SK-N-SH treated with all-trans-retinoic acid at 6 μM for 48 hours (cell line): Measurements from ENCODE around the gene CTXN3.

Experiments
- ATAC-seq: fragments of 200-7000 bp; cut with Tn5 transposase; 3 replicates; pipeline ENCODE4 v1.9.1; 2020; ENCODE audit warnings: mild to moderate bottlenecking, moderate library complexity
- BACH2 ChIP-seq: fragments of 250-450 bp; sonication (Bioruptor Pico); IDR thresholded peaks from 2 replicates; pipeline ENCODE4 v1.9.0; 2021; ENCODE audit warnings: mild to moderate bottlenecking, borderline replicate concordance
- CSDC2 ChIP-seq: fragments of 250-450 bp; sonication (Bioruptor Pico); IDR thresholded peaks from 2 replicates; pipeline ENCODE4 v1.5.0; 2020; ENCODE audit warnings: mild to moderate bottlenecking, moderate library complexity
- GLIS3 ChIP-seq: fragments of 250-450 bp; sonication (Bioruptor Pico); IDR thresholded peaks from 2 replicates; pipeline ENCODE4 v1.5.0; 2020; ENCODE audit warnings: mild to moderate bottlenecking, moderate library complexity
- OSR1 ChIP-seq: fragments of 250-450 bp; sonication (Bioruptor Pico); IDR thresholded peaks from 2 replicates; pipeline ENCODE4 v1.8.0; 2022; ENCODE audit warnings: moderate library complexity, mild to moderate bottlenecking, inconsistent platforms
- PATZ1 ChIP-seq: fragments of 250-450 bp; sonication (Bioruptor Pico); IDR thresholded peaks from 2 replicates; pipeline ENCODE4 v1.8.0; 2020; ENCODE audit warnings: mild to moderate bottlenecking, moderate library complexity, borderline replicate concordance
- PPARA ChIP-seq: fragments of 250-450 bp; sonication (Bioruptor Pico); IDR thresholded peaks from 2 replicates; pipeline ENCODE4 v1.5.0; 2020; ENCODE audit warnings: mild to moderate bottlenecking, borderline replicate concordance
- RARB ChIP-seq: fragments of 250-450 bp; sonication (Bioruptor Pico); IDR thresholded peaks from 2 replicates; pipeline ENCODE4 v1.8.0; 2021; ENCODE audit warnings: mild to moderate bottlenecking, moderate library complexity
- SNAI2 ChIP-seq: fragments of 250-450 bp; sonication (Bioruptor Pico); IDR thresholded peaks from 2 replicates; pipeline ENCODE4 v1.5.0; 2020; ENCODE audit warnings: mild to moderate bottlenecking, moderate library complexity
- TCF4 ChIP-seq: fragments of 250-450 bp; sonication (Bioruptor Pico); IDR thresholded peaks from 2 replicates; pipeline ENCODE4 v1.8.0; 2021; ENCODE audit warnings: mild to moderate bottlenecking, moderate library complexity, borderline replicate concordance
- TOX ChIP-seq: fragments of 250-450 bp; sonication (Bioruptor Pico); IDR thresholded peaks from 2 replicates; pipeline ENCODE4 v1.8.0; 2021; ENCODE audit warnings: mild to moderate bottlenecking, moderate library complexity, borderline replicate concordance
- ZC3H10 ChIP-seq: fragments of 250-450 bp; sonication (Bioruptor Pico); IDR thresholded peaks from 2 replicates; pipeline ENCODE4 v1.5.1; 2021; ENCODE audit warnings: mild to moderate bottlenecking, moderate library complexity
- ZFP30 ChIP-seq: fragments of 450-650 bp; formaldehyde crosslinking; IDR thresholded peaks from 2 replicates; pipeline ENCODE4 v1.5.0; 2022; ENCODE audit warnings: mild to moderate bottlenecking, moderate library complexity
- ZNF565 ChIP-seq: fragments of 450-650 bp; formaldehyde crosslinking; conservative IDR thresholded peaks from 2 replicates; pipeline ENCODE4 v1.5.0; 2020; ENCODE audit warnings: low read depth, mild to moderate bottlenecking, moderate library complexity
- TF ChIP-seq, protein P1 (sequence below): fragments of 250-450 bp; sonication (Bioruptor Pico); IDR thresholded peaks from 2 replicates; pipeline ENCODE4 v1.5.0; 2020; ENCODE audit warnings: mild to moderate bottlenecking, moderate library complexity
- TF ChIP-seq, protein P2 (sequence below): fragments of 250-450 bp; sonication (Bioruptor Pico); IDR thresholded peaks from 2 replicates; pipeline ENCODE4 v1.8.0; 2021; ENCODE audit warnings: low read depth, mild to moderate bottlenecking, moderate library complexity, borderline replicate concordance
- TF ChIP-seq, protein P3 (sequence below): fragments of 250-450 bp; sonication (Bioruptor Pico); IDR thresholded peaks from 2 replicates; pipeline ENCODE4 v1.5.1; 2021; ENCODE audit warnings: mild to moderate bottlenecking, moderate library complexity

Gene CTXN3

GRCh38 chr5:127602896-127603844, 45.7 kb upstream of the CTXN3 start:
- TF ChIP-seq BACH2 (CRISPR knock-in tag) (no peak), TOX (CRISPR knock-in tag) (no peak), TCF4 (CRISPR knock-in tag) (no peak)
- TF ChIP-seq, protein P1, sequence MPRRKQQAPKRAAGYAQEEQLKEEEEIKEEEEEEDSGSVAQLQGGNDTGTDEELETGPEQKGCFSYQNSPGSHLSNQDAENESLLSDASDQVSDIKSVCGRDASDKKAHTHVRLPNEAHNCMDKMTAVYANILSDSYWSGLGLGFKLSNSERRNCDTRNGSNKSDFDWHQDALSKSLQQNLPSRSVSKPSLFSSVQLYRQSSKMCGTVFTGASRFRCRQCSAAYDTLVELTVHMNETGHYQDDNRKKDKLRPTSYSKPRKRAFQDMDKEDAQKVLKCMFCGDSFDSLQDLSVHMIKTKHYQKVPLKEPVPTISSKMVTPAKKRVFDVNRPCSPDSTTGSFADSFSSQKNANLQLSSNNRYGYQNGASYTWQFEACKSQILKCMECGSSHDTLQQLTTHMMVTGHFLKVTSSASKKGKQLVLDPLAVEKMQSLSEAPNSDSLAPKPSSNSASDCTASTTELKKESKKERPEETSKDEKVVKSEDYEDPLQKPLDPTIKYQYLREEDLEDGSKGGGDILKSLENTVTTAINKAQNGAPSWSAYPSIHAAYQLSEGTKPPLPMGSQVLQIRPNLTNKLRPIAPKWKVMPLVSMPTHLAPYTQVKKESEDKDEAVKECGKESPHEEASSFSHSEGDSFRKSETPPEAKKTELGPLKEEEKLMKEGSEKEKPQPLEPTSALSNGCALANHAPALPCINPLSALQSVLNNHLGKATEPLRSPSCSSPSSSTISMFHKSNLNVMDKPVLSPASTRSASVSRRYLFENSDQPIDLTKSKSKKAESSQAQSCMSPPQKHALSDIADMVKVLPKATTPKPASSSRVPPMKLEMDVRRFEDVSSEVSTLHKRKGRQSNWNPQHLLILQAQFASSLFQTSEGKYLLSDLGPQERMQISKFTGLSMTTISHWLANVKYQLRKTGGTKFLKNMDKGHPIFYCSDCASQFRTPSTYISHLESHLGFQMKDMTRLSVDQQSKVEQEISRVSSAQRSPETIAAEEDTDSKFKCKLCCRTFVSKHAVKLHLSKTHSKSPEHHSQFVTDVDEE (CRISPR knock-in tag), result no peak
- TF ChIP-seq, protein P2, sequence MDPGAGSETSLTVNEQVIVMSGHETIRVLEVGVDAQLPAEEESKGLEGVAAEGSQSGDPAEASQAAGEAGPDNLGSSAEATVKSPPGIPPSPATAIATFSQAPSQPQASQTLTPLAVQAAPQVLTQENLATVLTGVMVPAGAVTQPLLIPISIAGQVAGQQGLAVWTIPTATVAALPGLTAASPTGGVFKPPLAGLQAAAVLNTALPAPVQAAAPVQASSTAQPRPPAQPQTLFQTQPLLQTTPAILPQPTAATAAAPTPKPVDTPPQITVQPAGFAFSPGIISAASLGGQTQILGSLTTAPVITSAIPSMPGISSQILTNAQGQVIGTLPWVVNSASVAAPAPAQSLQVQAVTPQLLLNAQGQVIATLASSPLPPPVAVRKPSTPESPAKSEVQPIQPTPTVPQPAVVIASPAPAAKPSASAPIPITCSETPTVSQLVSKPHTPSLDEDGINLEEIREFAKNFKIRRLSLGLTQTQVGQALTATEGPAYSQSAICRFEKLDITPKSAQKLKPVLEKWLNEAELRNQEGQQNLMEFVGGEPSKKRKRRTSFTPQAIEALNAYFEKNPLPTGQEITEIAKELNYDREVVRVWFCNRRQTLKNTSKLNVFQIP (CRISPR knock-in tag), result no peak
- TF ChIP-seq, protein P3, sequence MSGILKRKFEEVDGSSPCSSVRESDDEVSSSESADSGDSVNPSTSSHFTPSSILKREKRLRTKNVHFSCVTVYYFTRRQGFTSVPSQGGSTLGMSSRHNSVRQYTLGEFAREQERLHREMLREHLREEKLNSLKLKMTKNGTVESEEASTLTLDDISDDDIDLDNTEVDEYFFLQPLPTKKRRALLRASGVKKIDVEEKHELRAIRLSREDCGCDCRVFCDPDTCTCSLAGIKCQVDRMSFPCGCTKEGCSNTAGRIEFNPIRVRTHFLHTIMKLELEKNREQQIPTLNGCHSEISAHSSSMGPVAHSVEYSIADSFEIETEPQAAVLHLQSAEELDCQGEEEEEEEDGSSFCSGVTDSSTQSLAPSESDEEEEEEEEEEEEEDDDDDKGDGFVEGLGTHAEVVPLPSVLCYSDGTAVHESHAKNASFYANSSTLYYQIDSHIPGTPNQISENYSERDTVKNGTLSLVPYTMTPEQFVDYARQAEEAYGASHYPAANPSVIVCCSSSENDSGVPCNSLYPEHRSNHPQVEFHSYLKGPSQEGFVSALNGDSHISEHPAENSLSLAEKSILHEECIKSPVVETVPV, result no peak
- no peak for ATAC-seq

DNA sequence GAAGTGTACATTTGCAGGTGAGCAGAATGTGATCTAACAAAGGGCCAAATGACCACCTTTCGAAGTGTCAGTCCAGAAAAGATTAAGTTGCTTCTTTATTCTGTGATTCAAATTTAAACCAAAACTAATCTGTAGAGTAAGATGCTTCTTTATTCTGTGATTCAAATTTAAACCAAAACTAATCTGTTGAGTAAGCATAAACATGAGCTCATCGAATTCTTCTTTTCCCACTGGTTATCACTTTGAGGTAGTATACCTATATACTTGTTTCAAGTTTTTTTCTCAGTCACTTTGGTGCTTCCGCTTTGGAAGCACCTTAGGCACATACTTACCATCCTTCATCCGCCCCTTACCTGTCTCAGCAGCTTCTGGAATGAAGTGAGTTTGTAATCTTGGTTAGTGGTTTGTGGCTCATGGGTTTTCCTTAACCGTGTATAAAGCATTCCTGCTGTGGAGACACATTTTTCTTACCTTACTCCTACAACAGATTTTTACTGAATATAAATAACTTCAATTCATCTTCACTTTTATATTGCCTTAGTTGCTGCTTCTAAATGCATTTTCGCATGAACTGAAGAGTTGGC, 40.7 kb upstream of the CTXN3 start:
- no peak for ATAC-seq
- no peak for TF ChIP-seq ZC3H10
- TF ChIP-seq CSDC2 (CRISPR knock-in tag), result no peak
- no peak for TF ChIP-seq PATZ1 (CRISPR knock-in tag)
- TF ChIP-seq RARB (CRISPR knock-in tag), result no peak
- TF ChIP-seq ZFP30 (CRISPR knock-in tag), result no peak
- TF ChIP-seq, protein P2 (CRISPR knock-in tag), result no peak
- TF ChIP-seq BACH2 (CRISPR knock-in tag), result no peak
- TF ChIP-seq PPARA (CRISPR knock-in tag), result no peak
- TF ChIP-seq TOX (CRISPR knock-in tag), result no peak
- no peak for TF ChIP-seq SNAI2 (CRISPR knock-in tag)
- no peak for TF ChIP-seq TCF4 (CRISPR knock-in tag)
- no peak for TF ChIP-seq ZNF565 (CRISPR knock-in tag)
- TF ChIP-seq GLIS3, result no peak
- TF ChIP-seq, protein P3, result no peak
- TF ChIP-seq, all 23 proteins: peak for 0

DNA sequence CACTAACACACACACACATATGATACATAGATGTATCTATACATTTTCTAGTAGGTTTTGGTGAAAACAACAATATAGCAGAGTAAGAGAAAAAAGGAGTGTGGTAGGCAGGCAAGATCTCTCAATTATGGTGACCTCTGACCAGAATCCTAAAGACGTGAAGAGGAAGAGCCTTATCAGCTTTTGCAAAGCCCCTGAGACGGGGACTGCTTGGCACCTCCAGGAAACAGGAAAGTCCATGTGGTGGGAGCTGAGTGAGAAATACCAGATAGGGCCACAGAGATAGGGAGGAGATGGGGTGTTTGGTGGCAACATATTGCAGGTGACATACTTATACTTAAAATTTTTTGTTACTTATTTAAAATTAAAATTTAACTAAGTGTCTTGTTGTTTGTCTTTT, 39.9 kb upstream of the CTXN3 start:
- no peak for ATAC-seq

More for the DNA sequence above, 39.9 kb upstream of the CTXN3 start:
- TF ChIP-seq SNAI2 (CRISPR knock-in tag), result no peak
- TF ChIP-seq OSR1 (CRISPR knock-in tag), result no peak
